PC-3 (cell line): Measurements from ENCODE around the gene ZCCHC2.

Source experiments
- CTCF ChIP-seq: fragments of 300-600 bp; sonication (generic); conservative IDR thresholded peaks from 2 replicates; pipeline ENCODE4 v1.5.1; 2017; ENCODE audit warnings: antibody characterized with exemption, low read depth, mild to moderate bottlenecking, low read length
- EZH2 ChIP-seq: fragments of 300-600 bp; sonication (generic); IDR thresholded peaks from one replicate; pipeline ENCODE4 v1.6.1; 2017; ENCODE audit warnings: antibody characterized with exemption, mild to moderate bottlenecking, low read length; ENCODE audit not compliant: unreplicated experiment
- EZH2phosphoT487 ChIP-seq: fragments of 300-600 bp; sonication (generic); IDR thresholded peaks from 2 replicates; pipeline ENCODE4 v1.6.1; 2018; ENCODE audit warnings: mild to moderate bottlenecking, antibody characterized with exemption, low read length, borderline replicate concordance

- TF ChIP-seq CTCF (no peak), EZH2 (no peak), EZH2phosphoT487 (no peak)
Observed at GRCh38 chr18:62486290-62486964, 36.4 kb upstream of the ZCCHC2 start.
